Muscle of leg (tissue), 11 donors: ENCODE data around the gene PAXIP1. TPM values are rescaled to one million over a fixed set of nuclear protein-coding genes. Genes with fewer than 3 reads are reported as not detected.

ENCODE experiments used
- DNase-seq: peaks from one replicate; pipeline ENCODE4 v3.0.0; 2013
- H3K27ac ChIP-seq: one replicate; pipeline ENCODE4 v1.5.1; 2013; ENCODE audit warnings: mild to moderate bottlenecking, low read length, control low read depth
- H3K27me3 ChIP-seq: one replicate; pipeline ENCODE4 v1.6.1; 2013; ENCODE audit warnings: low read length; ENCODE audit not compliant: control insufficient read depth, insufficient read depth
- H3K36me3 ChIP-seq: one replicate; pipeline ENCODE4 v1.6.1; 2013; ENCODE audit warnings: low read length; ENCODE audit not compliant: control insufficient read depth, insufficient read depth
- H3K4me1 ChIP-seq: one replicate; pipeline ENCODE4 v1.6.1; 2013; ENCODE audit warnings: low read length; ENCODE audit not compliant: control insufficient read depth, insufficient read depth
- H3K4me3 ChIP-seq: one replicate; pipeline ENCODE4 v1.5.1; 2013; ENCODE audit warnings: low read length, control low read depth
- H3K9me3 ChIP-seq: replicated peaks from 2 replicates; pipeline ENCODE4 v1.6.1; 2013; ENCODE audit warnings: low read depth, low read length; ENCODE audit not compliant: control insufficient read depth
- WGBS: methylation state at CpG from one replicate; pipeline ENCODE4 v1.1.5; 2013; ENCODE audit warnings: missing lambda C conversion rate; ENCODE audit not compliant: insufficient coverage; 5-methylcytosine and 5-hydroxymethylcytosine counted together
- polyA plus RNA-seq, 8 donors: library from polyadenylated mRNA; unstranded; fragments of 120-200 nt; gene quantifications; one replicate each; pipeline versions ENCODE4 v1.2.1 to v1.2.3, GENCODE V29; 2013; ENCODE audit warnings: inconsistent platforms in 1 of 8, low replicate concordance in 1 of 8; ENCODE audit not compliant: insufficient read length in 8 of 8, insufficient read depth in 1 of 8
- total RNA-seq: library from RNA; stranded (reverse); fragments of 120-200 nt; gene quantifications from one replicate; pipeline ENCODE4 v1.2.4, GENCODE V29; 2013

The PAXIP1 gene
- total and polyA plus RNA-seq, 9 donors: 8.1 to 13.0 (median 11.0) TPM

- Histone ChIP-seq H3K4me3 (no peak overlapping the region), H3K27me3 (no peaks in the 10 kb centered on the region), H3K36me3 (peaks cover 32% of the 10 kb centered on the region), H3K4me1 (no peaks in the 10 kb centered on the region), H3K27ac (no peak overlapping the region), H3K9me3 (no peaks in the 10 kb centered on the region)
- DNase-seq: no peak
- WGBS: 75% methylated on average over 5 of the region's 6 CpGs
These were observed 25.7 kb downstream of the PAXIP1 start for GRCh38 chr7:154977250-154977649.

GRCh38 chr7:154976844-154977243 is 26.1 kb downstream of the PAXIP1 start:
- WGBS: 50% methylated on average over 3 of the region's 4 CpGs
- H3K4me3 ChIP-seq: no peak overlapping the region
- peaks cover 35% of the 10 kb centered on the region for H3K36me3 ChIP-seq
- DNase-seq: no peak
- no peak overlapping the region for H3K27ac ChIP-seq
- H3K27me3 ChIP-seq: no peaks in the 10 kb centered on the region
- H3K4me1 ChIP-seq: no peaks in the 10 kb centered on the region
- no peaks in the 10 kb centered on the region for H3K9me3 ChIP-seq

- no peak overlapping the region for H3K4me3 ChIP-seq
- no peaks in the 10 kb centered on the region for H3K4me1 ChIP-seq
- no peak for DNase-seq
- H3K27me3 ChIP-seq: no peaks in the 10 kb centered on the region
- H3K9me3 ChIP-seq: no peaks in the 10 kb centered on the region
- peaks cover 37% of the 10 kb centered on the region for H3K36me3 ChIP-seq
- H3K27ac ChIP-seq: no peak overlapping the region
- WGBS: 84% methylated on average over 6 of the region's 7 CpGs
These were observed 26.9 kb downstream of the PAXIP1 start for GRCh38 chr7:154975984-154976383.

GRCh38 chr7:154973381-154973780 is 29.5 kb downstream of the PAXIP1 start:
- DNase-seq: no peak
- WGBS: 100% methylated on average over 2 of the region's 7 CpGs
- Histone ChIP-seq H3K9me3 (no peaks in the 10 kb centered on the region), H3K27ac (no peak overlapping the region), H3K36me3 (peaks cover 46% of the 10 kb centered on the region), H3K4me3 (no peak overlapping the region), H3K4me1 (no peaks in the 10 kb centered on the region), H3K27me3 (no peaks in the 10 kb centered on the region)

- Histone ChIP-seq H3K4me1 (no peaks in the 10 kb centered on the region), H3K9me3 (no peaks in the 10 kb centered on the region), H3K27me3 (no peaks in the 10 kb centered on the region), H3K4me3 (no peak overlapping the region), H3K27ac (no peak overlapping the region), H3K36me3 (peaks cover 70% of the 10 kb centered on the region)
- DNase-seq: no peak
- WGBS: 73% methylated on average over 11 of the region's 11 CpGs
These were observed 34.5 kb downstream of the PAXIP1 start for GRCh38 chr7:154968336-154969001.

- H3K4me1 ChIP-seq: no peaks in the 10 kb centered on the region
- H3K27me3 ChIP-seq: no peaks in the 10 kb centered on the region
- no peak overlapping the region for H3K27ac ChIP-seq
- H3K36me3 ChIP-seq: peaks cover 67% of the 10 kb centered on the region
- WGBS: 83% methylated on average over 2 of the region's 3 CpGs
- no peak for DNase-seq
- no peaks in the 10 kb centered on the region for H3K9me3 ChIP-seq
- no peak overlapping the region for H3K4me3 ChIP-seq
These were observed 35.4 kb downstream of the PAXIP1 start for GRCh38 chr7:154967401-154967955.

GRCh38 chr7:154965014-154965413 is 37.9 kb downstream of the PAXIP1 start:
- H3K36me3 ChIP-seq: peaks cover 74% of the 10 kb centered on the region
- 89% methylated on average over 5 of the region's 6 CpGs for WGBS

GRCh38 chr7:154960063-154960790 is 42.7 kb downstream of the PAXIP1 start:
- no peak overlapping the region for H3K27ac ChIP-seq
- no peaks in the 10 kb centered on the region for H3K9me3 ChIP-seq
- DNase-seq: no peak
- H3K4me3 ChIP-seq: no peak overlapping the region
- no peaks in the 10 kb centered on the region for H3K4me1 ChIP-seq
- H3K36me3 ChIP-seq: peaks cover 64% of the 10 kb centered on the region
- 93% methylated on average over 2 of the region's 10 CpGs for WGBS
- H3K27me3 ChIP-seq: no peaks in the 10 kb centered on the region

More at GRCh38 chr7:154965014-154965413, 37.9 kb downstream of the PAXIP1 start:
- no peaks in the 10 kb centered on the region for H3K4me1 ChIP-seq
- no peak for DNase-seq
- H3K27ac ChIP-seq: no peak overlapping the region
- H3K27me3 ChIP-seq: no peaks in the 10 kb centered on the region
- no peaks in the 10 kb centered on the region for H3K9me3 ChIP-seq
- H3K4me3 ChIP-seq: no peak overlapping the region

GRCh38 chr7:154956427-154956826 is 46.5 kb downstream of the PAXIP1 start:
- Histone ChIP-seq H3K4me1 (no peaks in the 10 kb centered on the region), H3K4me3 (no peak overlapping the region), H3K36me3 (peaks cover 51% of the 10 kb centered on the region), H3K27ac (no peak overlapping the region), H3K9me3 (no peaks in the 10 kb centered on the region), H3K27me3 (no peaks in the 10 kb centered on the region)
- 99% methylated on average over 6 of the region's 6 CpGs for WGBS
- DNase-seq: no peak

- Histone ChIP-seq H3K36me3 (peaks cover 41% of the 10 kb centered on the region), H3K9me3 (no peaks in the 10 kb centered on the region), H3K4me1 (no peaks in the 10 kb centered on the region), H3K27me3 (no peaks in the 10 kb centered on the region), H3K27ac (no peak overlapping the region), H3K4me3 (no peak overlapping the region)
- 63% methylated on average over 9 of the region's 9 CpGs for WGBS
- DNase-seq: peak; percentile 22
These were observed 49.8 kb downstream of the PAXIP1 start for GRCh38 chr7:154953006-154953684.
